HG03575 (cell line): ENCODE results near the gene STAB1.

Source experiments
- ATAC-seq: cut with Tn5 transposase; IDR thresholded peaks from one replicate; pipeline ENCODE4 v1.9.1; 2021; ENCODE audit not compliant: unreplicated experiment, insufficient number of reproducible peaks, low FRiP score; ENCODE audit errors: extremely low read depth

The STAB1 gene, protein sequence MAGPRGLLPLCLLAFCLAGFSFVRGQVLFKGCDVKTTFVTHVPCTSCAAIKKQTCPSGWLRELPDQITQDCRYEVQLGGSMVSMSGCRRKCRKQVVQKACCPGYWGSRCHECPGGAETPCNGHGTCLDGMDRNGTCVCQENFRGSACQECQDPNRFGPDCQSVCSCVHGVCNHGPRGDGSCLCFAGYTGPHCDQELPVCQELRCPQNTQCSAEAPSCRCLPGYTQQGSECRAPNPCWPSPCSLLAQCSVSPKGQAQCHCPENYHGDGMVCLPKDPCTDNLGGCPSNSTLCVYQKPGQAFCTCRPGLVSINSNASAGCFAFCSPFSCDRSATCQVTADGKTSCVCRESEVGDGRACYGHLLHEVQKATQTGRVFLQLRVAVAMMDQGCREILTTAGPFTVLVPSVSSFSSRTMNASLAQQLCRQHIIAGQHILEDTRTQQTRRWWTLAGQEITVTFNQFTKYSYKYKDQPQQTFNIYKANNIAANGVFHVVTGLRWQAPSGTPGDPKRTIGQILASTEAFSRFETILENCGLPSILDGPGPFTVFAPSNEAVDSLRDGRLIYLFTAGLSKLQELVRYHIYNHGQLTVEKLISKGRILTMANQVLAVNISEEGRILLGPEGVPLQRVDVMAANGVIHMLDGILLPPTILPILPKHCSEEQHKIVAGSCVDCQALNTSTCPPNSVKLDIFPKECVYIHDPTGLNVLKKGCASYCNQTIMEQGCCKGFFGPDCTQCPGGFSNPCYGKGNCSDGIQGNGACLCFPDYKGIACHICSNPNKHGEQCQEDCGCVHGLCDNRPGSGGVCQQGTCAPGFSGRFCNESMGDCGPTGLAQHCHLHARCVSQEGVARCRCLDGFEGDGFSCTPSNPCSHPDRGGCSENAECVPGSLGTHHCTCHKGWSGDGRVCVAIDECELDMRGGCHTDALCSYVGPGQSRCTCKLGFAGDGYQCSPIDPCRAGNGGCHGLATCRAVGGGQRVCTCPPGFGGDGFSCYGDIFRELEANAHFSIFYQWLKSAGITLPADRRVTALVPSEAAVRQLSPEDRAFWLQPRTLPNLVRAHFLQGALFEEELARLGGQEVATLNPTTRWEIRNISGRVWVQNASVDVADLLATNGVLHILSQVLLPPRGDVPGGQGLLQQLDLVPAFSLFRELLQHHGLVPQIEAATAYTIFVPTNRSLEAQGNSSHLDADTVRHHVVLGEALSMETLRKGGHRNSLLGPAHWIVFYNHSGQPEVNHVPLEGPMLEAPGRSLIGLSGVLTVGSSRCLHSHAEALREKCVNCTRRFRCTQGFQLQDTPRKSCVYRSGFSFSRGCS (N-terminal part only)

DNA sequence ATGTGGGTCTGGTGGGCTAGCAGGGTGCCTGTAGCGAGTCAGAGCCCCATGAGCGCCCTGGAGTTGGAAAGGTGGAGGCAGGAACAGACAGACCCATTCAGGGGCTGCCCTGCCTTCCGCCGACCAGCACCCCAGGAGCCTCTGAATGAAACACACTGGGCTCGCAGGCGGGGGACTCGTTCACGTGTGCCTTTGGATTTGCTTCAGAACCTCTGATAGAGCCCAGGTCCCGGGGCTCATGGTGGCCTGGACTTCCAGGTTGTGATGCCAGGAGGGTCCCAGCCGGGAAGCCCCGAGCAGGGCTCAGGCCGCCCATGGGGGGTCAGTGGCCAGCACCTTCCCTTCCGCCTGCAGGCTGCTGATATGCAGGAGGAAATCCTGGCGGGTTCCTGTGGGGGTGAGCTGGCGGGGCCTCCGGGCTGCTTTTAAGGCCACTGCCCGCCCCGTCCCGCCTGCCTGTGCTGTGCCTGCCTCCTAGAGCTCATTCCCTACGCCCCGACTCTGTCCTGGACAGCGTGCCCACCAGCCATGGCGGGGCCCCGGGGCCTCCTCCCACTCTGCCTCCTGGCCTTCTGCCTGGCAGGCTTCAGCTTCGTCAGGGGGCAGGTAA is at the start of gene STAB1:
STAB1 (plus strand) TSS at position 453 of the 610 bp plus-strand sequence; CDS start at position 529, 76 bp downstream.
- no peak for ATAC-seq

DNA sequence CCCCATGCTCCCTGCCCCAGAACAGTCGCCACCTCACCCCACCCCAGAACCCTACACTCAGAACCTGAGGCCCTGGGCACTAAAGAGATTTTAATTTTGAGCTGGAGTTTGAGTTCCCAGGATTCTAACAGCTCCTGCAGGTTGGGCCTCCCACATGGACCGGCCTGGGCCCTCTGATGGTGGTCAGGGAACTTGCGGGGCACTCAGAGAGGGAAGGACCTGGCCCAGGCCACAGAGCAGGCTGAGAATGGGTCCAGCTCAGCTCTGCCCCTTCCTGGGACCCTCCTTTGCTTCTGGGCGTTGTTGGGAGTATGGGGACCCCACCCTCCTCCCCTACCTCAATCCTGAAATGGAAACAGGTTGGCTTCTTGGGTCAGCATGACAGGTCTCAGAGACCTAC is 49.1 kb upstream of the STAB1 start:
- ATAC-seq, result no peak

DNA sequence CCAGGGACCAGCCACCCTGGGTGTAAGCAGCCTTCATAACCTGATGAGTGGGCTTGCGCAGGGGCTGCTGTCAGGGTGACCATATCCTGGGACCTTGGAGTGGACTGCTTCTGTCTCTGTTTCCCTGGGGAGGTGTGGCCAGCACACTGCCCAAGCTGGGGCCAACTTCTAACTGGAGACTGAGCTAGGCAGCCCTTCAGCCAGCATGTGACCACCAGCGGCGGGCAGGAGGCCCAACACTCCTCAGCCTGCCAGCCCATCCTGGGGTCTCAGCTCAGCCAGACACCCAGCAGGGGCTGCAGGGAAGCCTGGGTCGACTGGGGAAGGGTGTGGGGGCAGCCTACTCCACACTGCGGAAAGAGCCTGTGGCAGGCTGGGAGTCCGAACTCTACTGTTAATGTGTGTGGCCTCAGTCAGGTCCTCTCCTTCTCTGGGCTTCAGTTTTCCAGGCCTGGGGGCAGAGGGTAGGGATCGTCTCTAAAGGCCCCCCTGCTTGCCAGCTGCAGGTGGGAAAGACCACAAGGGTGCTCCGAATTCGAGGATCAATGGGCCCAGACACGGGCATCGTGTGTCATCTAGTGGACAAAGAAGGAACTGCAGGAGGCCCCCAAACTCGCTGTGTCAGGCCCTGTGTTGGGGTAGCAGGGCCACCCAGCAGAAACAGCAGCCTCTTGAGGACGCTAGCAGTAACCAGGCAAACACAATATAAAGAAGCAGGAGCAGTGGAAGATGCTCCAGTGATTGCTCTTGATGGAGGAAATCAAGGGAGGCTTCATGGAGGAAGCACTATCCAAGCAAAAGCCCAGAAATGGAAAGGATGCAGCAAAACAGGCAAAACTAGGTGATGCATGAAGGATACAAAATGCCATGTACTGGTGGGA is 48.3 kb upstream of the STAB1 start:
- ATAC-seq, result no peak

DNA sequence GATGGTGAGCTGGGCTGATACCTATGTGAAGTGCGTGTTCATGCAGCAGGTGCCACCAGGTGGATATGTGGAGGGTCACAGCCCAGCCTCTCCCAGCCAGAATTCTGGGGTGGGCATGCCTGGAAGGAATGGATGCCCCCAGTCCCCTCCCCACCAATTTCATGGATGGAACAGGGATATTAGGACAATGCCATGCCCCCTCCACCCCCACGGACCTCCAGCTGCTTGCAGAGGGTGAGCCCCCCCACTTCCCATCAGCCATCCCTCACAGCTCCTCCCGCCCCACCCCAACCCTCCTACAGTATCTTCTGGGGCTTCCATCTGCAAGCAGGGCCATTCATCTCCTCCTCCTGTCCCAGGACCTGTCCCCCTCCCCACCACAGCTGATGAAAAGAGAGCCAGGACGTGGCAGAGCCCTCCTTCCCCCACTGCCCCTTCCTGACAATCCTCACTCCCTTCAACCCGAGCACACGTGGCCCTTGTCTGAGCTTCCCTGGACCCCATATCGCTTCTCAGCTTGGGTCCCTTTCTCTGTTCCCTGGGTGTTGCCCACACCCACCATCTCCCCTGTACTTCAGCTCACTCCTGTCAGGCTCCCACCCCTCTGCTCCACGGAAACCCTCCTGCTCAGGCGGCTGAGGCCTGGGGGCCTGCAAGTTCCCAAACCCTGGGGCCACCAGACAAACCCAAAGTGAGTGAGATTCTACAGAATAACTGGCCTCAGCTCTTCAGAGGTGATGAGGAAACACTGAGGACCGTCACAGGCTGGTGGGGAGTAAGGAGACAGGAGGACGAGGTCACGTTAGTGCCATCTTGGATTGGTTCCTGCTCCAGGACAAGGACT is 47.4 kb upstream of the STAB1 start:
- no peak for ATAC-seq

DNA sequence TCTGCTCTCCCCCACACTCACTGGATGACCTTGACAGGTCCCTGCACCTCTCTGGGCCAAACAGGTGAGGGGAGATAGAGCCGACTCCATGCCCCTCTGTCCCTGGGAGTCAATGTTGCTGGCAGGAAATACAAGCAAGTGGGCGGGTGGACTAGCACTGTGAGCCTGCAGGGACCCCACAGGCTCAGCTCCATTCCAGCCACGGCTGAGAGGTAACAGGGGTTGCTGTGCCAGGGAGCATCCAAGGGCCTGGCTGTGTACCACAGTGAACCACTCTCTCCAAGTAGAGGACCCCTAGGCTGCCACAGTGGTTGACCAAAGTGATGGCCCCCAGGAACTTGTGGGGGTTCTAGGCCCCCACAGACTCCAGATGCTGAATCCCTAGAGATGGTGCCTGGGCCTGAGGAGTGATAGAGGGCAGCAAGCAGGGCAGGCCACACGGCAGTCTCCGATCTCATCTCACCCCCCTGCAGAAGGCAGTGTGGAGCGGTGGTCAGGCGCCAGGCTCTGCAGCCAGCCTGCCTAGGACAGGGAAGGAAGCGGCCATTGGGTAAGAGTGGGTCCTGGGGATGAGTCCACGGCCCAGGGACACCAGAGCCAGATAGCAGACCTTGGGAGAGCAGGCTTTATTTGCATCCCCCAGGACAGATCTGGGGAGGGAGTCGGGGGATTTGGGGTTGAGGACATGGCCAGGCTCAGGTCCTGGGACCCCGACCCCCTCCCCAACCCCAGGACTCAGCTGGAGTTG is 44.5 kb upstream of the STAB1 start:
- no peak for ATAC-seq

DNA sequence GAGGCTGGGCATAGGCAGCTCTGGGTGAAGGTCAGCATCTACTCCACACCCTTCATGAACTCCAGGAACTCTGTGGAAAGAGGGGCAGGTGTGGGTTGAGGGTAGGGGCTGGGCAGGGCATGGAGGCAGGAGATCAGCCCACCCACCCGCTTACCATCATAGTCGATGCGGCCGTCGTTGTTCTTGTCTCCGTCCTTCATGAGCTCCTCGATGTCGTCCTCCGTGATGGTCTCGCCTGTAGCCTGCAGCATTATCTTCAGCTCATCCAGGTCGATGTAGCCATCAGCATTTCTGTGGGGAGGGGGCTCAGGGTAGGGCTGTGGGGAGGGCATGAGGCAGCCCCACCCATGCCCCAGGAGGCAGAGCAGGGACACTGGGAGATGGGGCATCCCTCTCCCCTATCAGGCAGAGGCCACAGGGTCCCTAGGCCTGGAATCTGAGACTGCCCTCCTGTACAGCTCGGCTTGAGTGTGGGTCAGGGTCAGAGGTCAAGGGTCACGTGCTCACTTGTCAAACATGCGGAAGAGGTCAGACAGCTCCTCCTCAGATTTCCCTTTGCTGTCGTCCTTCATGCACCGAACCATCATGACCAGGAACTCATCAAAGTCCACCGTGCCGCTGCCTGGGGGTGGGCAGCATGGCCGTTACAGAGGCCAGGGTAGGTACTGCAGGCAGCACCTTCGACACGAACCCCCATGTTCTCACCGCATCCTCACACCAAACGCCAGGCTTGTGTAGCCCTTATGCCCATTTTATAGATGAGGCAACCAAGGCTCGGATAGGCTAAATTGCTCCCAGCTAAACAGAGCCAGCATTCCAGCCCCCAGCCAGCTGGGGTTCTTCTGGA is 43.7 kb upstream of the STAB1 start:
- ATAC-seq, result no peak

DNA sequence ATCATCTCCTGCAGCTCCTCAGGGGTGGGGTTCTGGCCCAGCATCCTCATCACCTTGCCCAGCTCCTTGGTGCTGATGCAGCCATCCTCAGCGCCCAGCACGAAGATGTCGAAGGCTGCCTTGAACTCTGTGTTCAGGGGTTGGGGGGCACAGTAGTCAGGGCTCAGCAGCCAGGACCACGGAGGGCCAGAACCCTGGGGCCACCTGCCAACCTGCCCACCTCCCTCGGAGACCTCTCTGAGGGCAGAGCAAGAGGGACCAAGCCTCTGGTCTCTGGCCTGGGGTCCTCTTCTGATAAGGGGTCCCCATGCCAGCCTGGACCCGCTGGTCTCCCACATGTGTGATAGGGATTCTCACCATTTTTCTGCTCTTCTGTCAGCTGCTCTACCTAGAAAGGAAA is 43.0 kb upstream of the STAB1 start:
- no peak for ATAC-seq

DNA sequence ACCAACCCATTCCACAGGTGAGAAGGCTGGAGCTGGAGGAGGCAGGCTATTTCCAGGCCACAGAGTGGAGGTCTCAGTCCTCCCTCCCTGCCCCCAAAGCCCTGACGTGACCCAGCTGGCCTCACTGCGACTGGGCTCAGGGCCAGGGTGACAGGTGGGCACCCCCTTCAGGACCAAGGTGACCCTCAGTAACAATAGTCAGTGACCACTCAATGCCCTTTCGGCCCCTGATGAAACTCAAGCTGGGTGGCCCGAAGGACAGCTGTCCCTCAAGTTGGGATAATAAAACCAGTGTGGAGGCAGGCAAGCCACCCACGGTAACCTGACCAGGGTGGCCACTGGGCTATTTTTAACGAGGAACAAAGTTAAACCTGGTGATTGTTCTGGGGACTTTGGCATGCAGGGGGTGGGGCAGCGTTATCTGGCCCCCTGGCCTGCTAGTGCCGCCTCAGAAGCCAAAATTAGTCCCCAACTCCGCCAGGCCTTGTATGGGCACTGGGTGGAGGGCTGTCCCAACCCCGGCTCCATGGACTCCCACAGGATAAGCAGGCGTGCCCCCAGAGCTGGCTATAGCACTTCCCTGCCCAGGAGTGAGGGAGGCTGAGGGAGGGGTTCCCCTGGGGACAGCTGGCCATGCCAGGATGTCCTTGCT is 42.4 kb upstream of the STAB1 start:
- no peak for ATAC-seq

DNA sequence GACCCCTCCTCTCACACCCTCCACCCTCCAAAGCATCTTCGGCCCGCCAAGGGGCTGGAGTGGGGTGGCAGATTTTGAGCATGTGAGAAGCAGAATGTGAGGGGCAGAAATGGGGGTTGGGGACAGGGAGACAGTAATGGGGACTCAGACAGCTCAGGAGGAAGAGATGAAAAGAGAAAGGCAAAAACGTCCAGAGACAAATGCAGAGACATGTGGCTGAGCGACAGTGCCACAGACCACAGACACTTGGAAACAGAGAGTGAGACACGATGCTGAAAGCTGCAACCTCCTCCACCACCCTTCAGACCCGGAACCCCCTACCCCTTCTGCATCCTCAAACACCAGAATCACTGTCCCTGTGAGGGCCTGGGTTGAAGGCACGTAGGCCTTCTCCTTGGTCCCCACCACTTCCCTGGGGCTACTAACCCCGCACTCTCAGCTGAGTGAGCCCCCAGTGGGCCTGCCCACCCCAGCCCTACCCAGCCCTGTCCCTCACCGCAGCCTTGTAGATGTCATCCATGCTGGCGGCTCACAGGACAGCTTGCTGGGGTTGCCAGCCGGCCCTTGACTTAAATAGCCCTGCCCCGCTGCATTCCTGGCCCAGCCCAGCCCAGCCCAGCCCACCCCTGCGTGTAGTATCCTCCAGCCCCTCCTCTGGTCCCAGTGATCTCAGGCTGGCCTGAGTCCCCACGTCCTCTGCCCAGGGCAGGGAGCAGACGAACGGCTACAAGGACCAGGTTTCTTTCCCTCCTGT is 41.5 kb upstream of the STAB1 start, which contains the start of gene TNNC1:
TNNC1 (minus strand) TSS at position 546 of the 754 bp plus-strand sequence; CDS start at position 520, 26 bp downstream.
- no peak for ATAC-seq

DNA sequence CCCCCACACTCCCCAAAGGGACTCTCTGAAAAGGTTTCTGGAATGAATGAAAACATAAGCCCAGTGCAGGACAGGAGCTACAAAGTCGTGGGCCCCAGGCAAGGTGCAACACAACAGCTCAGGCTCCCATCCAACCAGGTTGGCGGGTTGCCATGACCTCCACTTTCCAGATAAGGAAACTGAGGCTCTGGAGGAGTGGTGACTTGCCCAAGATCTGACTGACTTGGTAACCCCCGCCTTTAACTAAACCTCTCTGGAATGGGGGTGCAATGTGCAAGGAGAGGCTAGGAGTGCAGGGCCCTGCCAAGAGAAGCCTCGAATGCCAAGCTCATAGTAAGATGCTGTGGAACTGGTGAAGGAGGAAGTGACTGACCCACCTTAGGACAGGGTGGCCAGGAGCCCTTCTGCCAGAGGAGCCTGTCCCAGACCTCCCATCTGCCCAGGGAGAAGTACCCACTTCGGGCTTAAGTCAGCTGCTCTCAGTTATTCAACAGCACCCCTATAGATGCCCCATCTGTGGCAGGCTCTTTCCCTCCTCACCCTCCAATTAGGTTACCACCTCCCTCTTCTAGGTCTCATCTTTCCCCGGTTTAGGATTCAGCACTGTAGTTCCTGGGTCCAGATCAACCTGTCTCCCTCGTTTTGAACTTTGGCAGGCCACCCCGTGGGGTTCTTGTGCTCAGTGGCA is 40.7 kb upstream of the STAB1 start:
- no peak for ATAC-seq

DNA sequence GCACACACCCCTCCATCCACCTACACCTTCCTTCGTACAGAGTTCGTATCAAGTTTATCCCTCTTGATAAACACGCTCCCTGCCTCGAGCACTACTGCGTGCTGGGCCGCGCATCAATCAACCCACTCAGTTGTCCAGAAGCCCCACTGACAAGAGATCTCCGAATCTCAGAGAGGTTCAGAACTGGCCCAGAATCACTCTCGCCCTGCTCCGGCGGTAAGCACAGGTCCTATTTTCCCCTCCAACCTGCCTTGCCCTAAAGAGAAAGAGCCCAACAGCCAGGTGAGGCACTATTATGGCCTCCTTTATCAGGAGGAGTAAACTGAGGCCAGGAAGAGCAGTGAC is 40.2 kb upstream of the STAB1 start:
- no peak for ATAC-seq

DNA sequence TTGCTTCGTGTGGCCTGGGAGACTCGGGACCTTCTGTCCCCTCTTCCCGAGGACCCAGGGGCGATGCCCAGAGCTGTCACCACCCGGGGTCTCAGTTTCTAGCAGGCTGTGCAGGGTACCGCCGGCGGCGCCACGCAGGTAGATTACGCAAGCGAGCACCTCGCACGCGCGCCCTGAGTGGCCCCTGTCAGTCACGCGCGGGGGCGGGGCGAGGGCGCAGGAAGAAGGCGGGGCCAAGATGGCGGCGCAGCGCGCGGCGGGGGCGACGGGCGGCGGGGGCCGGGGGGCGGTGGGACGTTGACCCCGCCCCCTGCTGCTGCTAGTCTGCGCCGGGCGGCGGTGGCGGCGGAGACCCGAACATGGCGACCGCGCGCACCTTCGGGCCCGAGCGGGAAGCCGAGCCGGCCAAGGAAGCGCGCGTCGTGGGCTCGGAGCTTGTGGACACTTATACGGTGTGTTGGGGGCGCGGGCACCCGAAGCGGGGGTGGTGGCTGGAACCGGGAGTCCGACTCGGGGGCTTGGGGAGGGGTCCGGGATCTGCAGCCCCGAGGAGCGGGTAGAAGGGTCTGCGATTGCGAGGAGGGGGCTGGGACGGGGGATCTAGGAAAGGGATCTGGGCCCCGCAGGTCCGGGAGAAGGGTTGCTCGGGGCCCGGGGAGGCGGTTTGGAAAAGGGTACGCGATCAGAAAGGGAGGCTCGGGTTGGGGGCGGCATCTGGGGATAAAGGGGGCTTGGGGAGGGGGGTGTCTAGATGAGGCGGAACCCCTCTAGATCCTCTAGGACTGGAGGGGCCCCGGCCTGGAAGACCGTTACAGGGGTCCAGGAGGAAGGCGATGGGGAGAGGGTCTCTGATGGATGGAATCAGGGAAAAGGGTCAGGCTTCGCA is 39.6 kb upstream of the STAB1 start, which contains the start of gene NISCH:
NISCH (plus strand) TSS at position 322 of the 886 bp plus-strand sequence; CDS start at position 360, 38 bp downstream.
- no peak for ATAC-seq
